Erythroblast (primary cell): ENCODE results near the gene ZNF200.

ENCODE experiments used
- GATA1 ChIP-seq: IDR thresholded peaks from 2 replicates; pipeline ENCODE4 v1.6.1; 2011; ENCODE audit warnings: low read depth, mild to moderate bottlenecking, control low read depth, low read length, moderate library complexity
- POLR2A ChIP-seq: IDR thresholded peaks from 2 replicates; pipeline ENCODE4 v1.6.1; 2011; ENCODE audit warnings: mild to moderate bottlenecking, low read length

- TF ChIP-seq POLR2A (no peak), GATA1 (no peak)
Measured at GRCh38 chr16:3187798-3188674, 46.9 kb downstream of the ZNF200 start, which contains the start of gene OR1F1.
